Left lung (tissue), 14 donors: ENCODE data around the gene UQCC5. TPM values are rescaled to one million over a fixed set of nuclear protein-coding genes. Genes with fewer than 3 reads are reported as not detected.

Experiments used
- ATAC-seq: fragments of 200-7000 bp; cut with Tn5 transposase; one replicate; pipeline ENCODE4 v1.9.1; 2020; ENCODE audit warnings: moderate library complexity
- DNase-seq, 4 donors: peaks; one replicate each; pipeline ENCODE4 v3.0.0-alpha.2; 2013 to 2020
- H3K27ac ChIP-seq, 2 donors: fragments of 200-600 bp; sonication (generic) in 1 of 2; one replicate each; pipeline versions ENCODE4 v1.5.0 to v1.8.0; 2020 to 2021
- H3K27me3 ChIP-seq, 2 donors: fragments of 200-600 bp; sonication (generic) in 1 of 2; one replicate each; pipeline versions ENCODE4 v1.5.0 to v1.8.0; 2020 to 2021
- H3K36me3 ChIP-seq, 2 donors: fragments of 200-600 bp; sonication (generic) in 1 of 2; one replicate each; pipeline versions ENCODE4 v1.5.0 to v1.8.0; 2020 to 2021
- H3K4me1 ChIP-seq, 2 donors: fragments of 200-600 bp; one replicate each; pipeline ENCODE4 v1.8.0; 2021
- H3K4me3 ChIP-seq, 2 donors: fragments of 200-600 bp; sonication (generic) in 1 of 2; one replicate each; pipeline versions ENCODE4 v1.5.0 to v1.8.0; 2020 to 2021; ENCODE audit warnings: mild to moderate bottlenecking in 1 of 2
- H3K9me3 ChIP-seq, 2 donors: fragments of 200-600 bp; sonication (generic) in 1 of 2; one replicate each; pipeline versions ENCODE4 v1.5.0 to v1.8.0; 2020 to 2021
- CTCF ChIP-seq, 2 donors: fragments of 200-600 bp; sonication (generic) in 1 of 2; IDR thresholded peaks; one replicate each; pipeline versions ENCODE4 v1.5.0 to v1.8.0; 2021; ENCODE audit warnings: antibody characterized with exemption in 2 of 2
- intact Hi-C, 2 donors: fragments of 100-400 bp; cut with DNase I; formaldehyde crosslinking; loops; one replicate each; pipeline versions ENCODE4 v1.11.2 to v1.14.2; 2022
- long read RNA-seq, 12 donors: library from polyadenylated mRNA in 2 of 12; unstranded in 2 of 12; transcript quantifications; one replicate each; pipeline ENCODE4 v2.0.0 and lab custom pipeline, GENCODE V29; 2019 to 2026
- polyA plus RNA-seq, 6 donors: library from polyadenylated mRNA; unstranded; fragments of 120-200 nt; gene quantifications; one replicate each; pipeline ENCODE4 v1.2.1, GENCODE V29; 2013; ENCODE audit not compliant: insufficient read length in 6 of 6
- total RNA-seq, 2 donors: library from RNA; stranded (reverse); fragmentation: NEBNext Ultra II Directional; extraction: Animal tissue kit (Norgen Biotek cat#: 25700); gene quantifications; one replicate each; pipeline ENCODE4 v1.2.1, GENCODE V29; 2021
- donor health status: DM: no; HTN: yes; CAD: no.
- donor health status: DM: no; HTN: no; CAD: no.

The UQCC5 gene, protein sequence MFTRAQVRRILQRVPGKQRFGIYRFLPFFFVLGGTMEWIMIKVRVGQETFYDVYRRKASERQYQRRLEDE
- 10 to 100 TPM; 19.0 to 20.4 TPM for total RNA-seq
- polyA plus RNA-seq: 10 to 100 TPM in 5 of 6 donors, 1 to 10 TPM in 1; 9.6 to 19.1 (median 14.9) TPM
- long read RNA-seq, donor 1, transcript SMIM4-201 (2 exons, 274 nt): minor isoform, 6 of 60 reads
- long read RNA-seq, donor 1, transcript SMIM4-203 (2 exons, 1,770 nt): major isoform, 17 of 60 reads
- long read RNA-seq, donor 1, partial matches to known transcripts: 35 of 60 reads
- long read RNA-seq, donor 1, other reads (novel, unspliced or antisense): 0 of 60 reads
- long read RNA-seq, donor 2, transcript SMIM4-203 (2 exons, 1,770 nt): major isoform, 6 of 14 reads
- long read RNA-seq, donor 2, partial matches to known transcripts: 0 of 14 reads
- long read RNA-seq, donor 2, other reads (novel, unspliced or antisense): 0 of 14 reads
- long read RNA-seq, donor 3, transcript SMIM4-203 (2 exons, 1,770 nt): major isoform, 10 of 17 reads
- long read RNA-seq, donor 3, partial matches to known transcripts: 0 of 17 reads
- long read RNA-seq, donor 3, other reads (novel, unspliced or antisense): 0 of 17 reads
- long read RNA-seq, donor 4, transcript SMIM4-203 (2 exons, 1,770 nt): major isoform, 13 of 22 reads
- long read RNA-seq, donor 4, partial matches to known transcripts: 0 of 22 reads
- long read RNA-seq, donor 4, other reads (novel, unspliced or antisense): 5 of 22 reads
- long read RNA-seq, donor 5, transcript SMIM4-203 (2 exons, 1,770 nt): major isoform, 11 of 30 reads
- long read RNA-seq, donor 5, partial matches to known transcripts: 15 of 30 reads
- long read RNA-seq, donor 5, other reads (novel, unspliced or antisense): 0 of 30 reads
- long read RNA-seq, donor 6, transcript SMIM4-203 (2 exons, 1,770 nt): major isoform, 10 of 16 reads
- long read RNA-seq, donor 6, transcript SMIM4-205 (3 exons, 314 nt): minor isoform, 5 of 16 reads
- long read RNA-seq, donor 6, partial matches to known transcripts: 0 of 16 reads
- long read RNA-seq, donor 6, other reads (novel, unspliced or antisense): 0 of 16 reads
- long read RNA-seq, donor 7, transcript SMIM4-203 (2 exons, 1,770 nt): major isoform, 5 of 6 reads
- long read RNA-seq, donor 7, partial matches to known transcripts: 0 of 6 reads
- long read RNA-seq, donor 7, other reads (novel, unspliced or antisense): 0 of 6 reads
- long read RNA-seq, donor 8, partial matches to known transcripts: 0 of 3 reads
- long read RNA-seq, donor 8, other reads (novel, unspliced or antisense): 0 of 3 reads
- long read RNA-seq, donor 9: 0 reads
- long read RNA-seq, donor 10, transcript SMIM4-203 (2 exons, 1,770 nt): major isoform, 8 of 11 reads
- long read RNA-seq, donor 10, partial matches to known transcripts: 0 of 11 reads
- long read RNA-seq, donor 10, other reads (novel, unspliced or antisense): 3 of 11 reads
- long read RNA-seq, donor 11, transcript SMIM4-203 (2 exons, 1,770 nt): major isoform, 8 of 40 reads
- long read RNA-seq, donor 11, transcript SMIM4-201 (2 exons, 274 nt): minor isoform, 6 of 40 reads
- long read RNA-seq, donor 11, partial matches to known transcripts: 22 of 40 reads
- long read RNA-seq, donor 11, other reads (novel, unspliced or antisense): 0 of 40 reads
- long read RNA-seq, donor 12, transcript SMIM4-203 (2 exons, 1,770 nt): major isoform, 7 of 9 reads
- long read RNA-seq, donor 12, partial matches to known transcripts: 0 of 9 reads
- long read RNA-seq, donor 12, other reads (novel, unspliced or antisense): 0 of 9 reads

DNA sequence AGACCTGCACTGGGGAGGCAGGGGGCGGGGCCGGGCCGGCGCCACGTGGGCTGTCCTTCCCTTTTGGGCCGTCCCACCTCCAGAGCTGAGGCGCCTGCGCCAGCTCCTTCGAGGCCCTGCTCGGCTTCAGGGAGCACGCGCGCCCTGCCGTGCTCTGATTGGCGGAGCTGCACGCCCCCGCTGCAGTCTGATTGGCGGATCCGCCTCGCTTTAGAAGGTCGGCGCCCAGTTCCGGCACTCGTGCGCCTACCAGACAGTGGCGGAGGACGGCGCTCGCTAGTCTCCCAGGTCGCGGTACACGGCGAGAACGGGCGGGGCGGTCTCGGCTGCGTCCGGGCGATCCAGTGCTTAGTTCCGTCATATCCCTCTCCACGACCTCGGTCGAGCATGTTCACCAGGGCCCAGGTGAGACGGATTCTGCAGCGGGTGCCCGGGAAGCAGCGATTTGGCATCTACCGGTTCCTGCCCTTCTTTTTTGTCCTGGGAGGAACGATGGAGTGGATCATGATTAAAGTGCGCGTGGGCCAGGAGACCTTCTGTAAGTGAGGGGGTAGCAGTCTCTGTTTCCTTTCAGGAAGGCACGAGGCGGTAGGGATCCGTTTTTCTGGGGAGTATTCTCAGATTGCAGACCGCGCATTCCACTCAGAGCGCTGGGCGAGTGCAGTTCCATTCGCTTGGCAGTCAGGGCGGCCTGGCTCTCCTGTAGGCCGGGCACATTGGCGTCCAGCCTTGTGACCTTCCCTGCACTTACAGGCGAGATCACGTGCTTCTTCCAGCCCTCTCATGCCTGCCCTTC, at the start of gene UQCC5:
Gene UQCC5, plus strand, starts transcription at position 237 of the 796 bp plus-strand sequence. Its CDS starts 151 bp downstream, at position 388.
- Histone ChIP-seq H3K4me1 (peaks cover 21 to 81% of the 10 kb centered on the region in 2 donors), H3K27me3 (peaks cover 0 to 31% of the 10 kb centered on the region in 2 donors), H3K36me3 (peaks cover 0 to 13% of the 10 kb centered on the region in 2 donors), H3K4me3 (peak within 1 kb of the TSS; percentile 71 to 80), H3K27ac (peak within 1 kb of the TSS; percentile 88 to 89), H3K9me3 (no peaks in the 10 kb centered on the region)
- DNase-seq (peak; percentile 96 to 99 (median 99)), ATAC-seq (peak; percentile 92)
- TF ChIP-seq CTCF (IDR thresholded peaks at IDR 0.05): no peak
- intact Hi-C loops: loop anchor here in 1 of 2 donors (10.0 kb wide), 1 partner anchor 72 kb away; no protein-coding TSS in a partner anchor

- Histone ChIP-seq H3K27ac (no peak overlapping the region), H3K27me3 (no peaks in the 10 kb centered on the region), H3K36me3 (peaks cover 0 to 90% of the 10 kb centered on the region in 2 donors), H3K4me1 (peaks cover 4 to 32% of the 10 kb centered on the region in 2 donors), H3K9me3 (no peaks in the 10 kb centered on the region), H3K4me3 (no peak overlapping the region)
- intact Hi-C loops: no loop called here
- ATAC-seq (no peak), DNase-seq (peak in 1 of 4 donors; percentile 64)
- no peak for TF ChIP-seq CTCF (IDR thresholded peaks at IDR 0.05)
Measured at GRCh38 chr3:52487050-52487787, 49.2 kb upstream of the UQCC5 start.

DNA sequence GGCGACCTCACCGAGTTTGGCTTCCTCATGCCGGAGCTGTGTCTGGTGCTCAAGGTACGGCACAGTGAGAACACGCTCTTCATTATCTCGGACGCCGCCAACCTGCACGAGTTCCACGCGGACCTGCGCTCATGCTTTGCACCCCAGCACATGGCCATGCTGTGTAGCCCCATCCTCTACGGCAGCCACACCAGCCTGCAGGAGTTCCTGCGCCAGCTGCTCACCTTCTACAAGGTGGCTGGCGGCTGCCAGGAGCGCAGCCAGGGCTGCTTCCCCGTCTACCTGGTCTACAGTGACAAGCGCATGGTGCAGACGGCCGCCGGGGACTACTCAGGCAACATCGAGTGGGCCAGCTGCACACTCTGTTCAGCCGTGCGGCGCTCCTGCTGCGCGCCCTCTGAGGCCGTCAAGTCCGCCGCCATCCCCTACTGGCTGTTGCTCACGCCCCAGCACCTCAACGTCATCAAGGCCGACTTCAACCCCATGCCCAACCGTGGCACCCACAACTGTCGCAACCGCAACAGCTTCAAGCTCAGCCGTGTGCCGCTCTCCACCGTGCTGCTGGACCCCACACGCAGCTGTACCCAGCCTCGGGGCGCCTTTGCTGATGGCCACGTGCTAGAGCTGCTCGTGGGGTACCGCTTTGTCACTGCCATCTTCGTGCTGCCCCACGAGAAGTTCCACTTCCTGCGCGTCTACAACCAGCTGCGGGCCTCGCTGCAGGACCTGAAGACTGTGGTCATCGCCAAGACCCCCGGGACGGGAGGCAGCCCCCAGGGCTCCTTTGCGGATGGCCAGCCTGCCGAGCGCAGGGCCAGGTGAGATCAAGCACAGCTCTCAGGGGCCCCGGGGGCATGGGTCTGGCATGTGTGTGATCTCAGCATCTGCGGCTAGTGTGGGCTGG, 48.4 kb upstream of the UQCC5 start:
- intact Hi-C loops: no loop called here
- no peak for TF ChIP-seq CTCF (IDR thresholded peaks at IDR 0.05)
- H3K27ac ChIP-seq: no peak overlapping the region
- ATAC-seq (no peak), DNase-seq (no peak)
- H3K4me3 ChIP-seq: no peak overlapping the region
- no peaks in the 10 kb centered on the region for H3K9me3 ChIP-seq
- peaks cover 7 to 40% of the 10 kb centered on the region in 2 donors for H3K4me1 ChIP-seq
- H3K36me3 ChIP-seq: peaks cover 0 to 90% of the 10 kb centered on the region in 2 donors
- H3K27me3 ChIP-seq: no peaks in the 10 kb centered on the region
